DMS 273 (cell line): ENCODE data around the gene L3MBTL1.
"Not testable (repeated sequence)": the region's sequence is repeated elsewhere in the genome, so short reads cannot be mapped to it uniquely, and the experiment has no call there.

Experiments
- DNase-seq: peaks from one replicate; lab custom pipeline; 2025; ENCODE audit not compliant: unreplicated experiment; lab: John Stamatoyannopoulos, UW

L3MBTL1 gene

DNA sequence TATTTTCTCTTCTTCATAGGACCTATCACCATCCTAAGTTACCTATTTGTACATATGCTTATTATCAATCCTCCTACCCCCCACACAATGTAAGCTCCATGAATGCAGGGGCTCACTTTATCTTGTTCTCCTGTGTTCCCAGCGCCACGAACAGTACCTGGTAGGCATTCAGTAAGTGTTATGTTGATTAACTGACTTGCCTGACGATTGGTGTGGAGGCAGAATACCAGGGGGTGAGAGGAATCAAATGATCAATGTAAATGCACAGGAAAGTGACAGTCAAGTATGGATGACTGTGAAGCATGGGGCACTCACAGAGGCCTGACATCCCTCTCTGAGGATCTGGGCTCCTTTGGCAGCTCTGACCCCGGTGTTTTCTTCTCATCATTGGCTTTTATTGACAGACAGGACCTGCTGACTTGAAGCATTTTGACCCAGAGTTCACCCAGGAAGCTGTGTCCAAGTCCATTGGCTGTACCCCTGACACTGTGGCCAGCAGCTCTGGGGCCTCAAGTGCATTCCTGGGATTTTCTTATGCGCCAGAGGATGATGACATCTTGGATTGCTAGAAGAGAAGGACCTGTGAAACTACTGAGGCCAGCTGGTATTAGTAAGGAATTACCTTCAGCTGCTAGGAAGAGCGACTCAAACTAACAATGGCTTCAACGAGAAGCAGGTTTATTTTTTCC is 77.1 kb downstream of the L3MBTL1 start:
- no peak for DNase-seq

- no peak for DNase-seq
These were observed 79.1 kb downstream of the L3MBTL1 start for GRCh38 chr20:43586641-43587040.

DNA sequence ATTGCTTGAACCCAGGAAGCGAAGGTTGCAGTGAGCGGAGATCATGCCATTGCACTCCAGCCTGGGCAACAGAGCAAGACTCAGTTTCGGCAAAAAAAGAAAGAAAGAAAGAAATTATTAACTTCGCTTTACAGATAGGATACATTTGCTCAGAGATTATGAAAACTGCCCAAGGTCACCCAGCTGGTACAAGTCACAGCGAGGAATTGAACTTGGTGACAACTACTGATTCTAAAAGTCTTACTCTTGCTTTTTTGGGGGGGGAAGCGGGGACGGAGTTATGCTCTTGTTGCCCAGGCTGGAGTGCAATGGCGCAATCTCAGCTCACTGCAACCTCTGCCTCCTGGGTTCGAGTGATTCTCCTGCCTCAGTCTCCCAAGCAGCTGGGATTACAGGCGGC is 81.0 kb downstream of the L3MBTL1 start:
- not testable (repeated sequence) for DNase-seq

GRCh38 chr20:43590036-43590391 is 82.5 kb downstream of the L3MBTL1 start:
- peak; percentile 59 for DNase-seq

GRCh38 chr20:43590392-43591303 is 83.2 kb downstream of the L3MBTL1 start, which contains the start of gene IFT52:
TSS of gene IFT52 (plus strand) at chr20:43590937. CDS start at chr20:43594699, 3,762 bp downstream.
- DNase-seq: peak; percentile 96
